Measurements from ENCODE around the gene MMP25.

GRCh38 chr16:3029491-3030221 lies 16.7 kb upstream of the MMP25 start:
- TF ChIP-seq CTCF (IDR thresholded peaks at IDR 0.05; ENCODE audit: low read depth, low read length) (no peak), EZH2phosphoT487 (IDR thresholded peaks at IDR 0.05; ENCODE audit: low read depth) (no peak)

Data from OCI-LY3 (cell line).